HepG2 (cell line): Measurements from ENCODE around the gene LTB4R. TPM values are rescaled to one million over a fixed set of nuclear protein-coding genes. Genes with fewer than 3 reads are reported as not detected.

ENCODE experiments used
- ARID2 ChIP-seq: sonication (generic); formaldehyde crosslinking; IDR thresholded peaks from 2 replicates; pipeline ENCODE4 v1.8.1; 2022; ENCODE audit warnings: mild to moderate bottlenecking, missing genetic modification reagents, borderline replicate concordance
- BHLHE40 ChIP-seq: IDR thresholded peaks from 2 replicates; pipeline ENCODE4 v1.6.1; 2011; ENCODE audit warnings: low read length, improper control_type of control experiment
- FLYWCH1 ChIP-seq: sonication (generic); formaldehyde crosslinking; IDR thresholded peaks from 2 replicates; pipeline ENCODE4 v1.8.1; 2023; ENCODE audit warnings: mild to moderate bottlenecking, missing genetic modification reagents
- KLF16 ChIP-seq, 2 experiments: sonication (generic) in 1 of 2; formaldehyde crosslinking in 1 of 2; IDR thresholded peaks; 2 replicates each; pipeline versions ENCODE4 v1.6.1 to v1.8.0; 2016 to 2023; ENCODE audit warnings: missing genetic modification reagents in 2 of 2, missing compliant biosample characterization in 1 of 2
- SNAI1 ChIP-seq: sonication (generic); formaldehyde crosslinking; IDR thresholded peaks from 2 replicates; pipeline ENCODE4 v1.5.0; 2020; ENCODE audit warnings: mild to moderate bottlenecking, missing genetic modification reagents, borderline replicate concordance
- THYN1 ChIP-seq: sonication (generic); formaldehyde crosslinking; IDR thresholded peaks from 2 replicates; pipeline ENCODE4 v1.8.1; 2023; ENCODE audit warnings: low read depth, mild to moderate bottlenecking, moderate library complexity, missing genetic modification reagents, borderline replicate concordance
- ZNF17 ChIP-seq: sonication (generic); formaldehyde crosslinking; IDR thresholded peaks from 2 replicates; pipeline ENCODE4 v1.5.0; 2020; ENCODE audit warnings: mild to moderate bottlenecking, missing genetic modification reagents
- ZNF317 ChIP-seq: sonication (generic); formaldehyde crosslinking; IDR thresholded peaks from 2 replicates; pipeline ENCODE4 v1.5.0; 2020; ENCODE audit warnings: mild to moderate bottlenecking, missing genetic modification reagents
- ZNF557 ChIP-seq: sonication (generic); formaldehyde crosslinking; IDR thresholded peaks from 2 replicates; pipeline ENCODE4 v1.4.0; 2020; ENCODE audit warnings: missing genetic modification reagents
- ZNF569 ChIP-seq: sonication (generic); formaldehyde crosslinking; IDR thresholded peaks from 2 replicates; pipeline ENCODE4 v1.5.0; 2020; ENCODE audit warnings: mild to moderate bottlenecking, missing genetic modification reagents, moderate library complexity, borderline replicate concordance
- polyA plus RNA-seq, 8 experiments: library from polyadenylated mRNA; depleted of rRNA in 3 of 8; stranded (reverse) in 7 of 8; unstranded in 1 of 8; fragments of >200 nt; fragmentation: Illumina TruSeq in 4 of 8; extraction: Trizol in 4 of 8; gene quantifications; 2 replicates each; pipeline versions ENCODE4 v1.2.1 to v1.2.3, GENCODE V29; 2011 to 2016; ENCODE audit warnings: low read depth in 4 of 8, missing spikeins in 1 of 8, mixed read lengths in 1 of 8; ENCODE audit not compliant: insufficient read depth in 1 of 8
- total RNA-seq, 5 experiments: library from RNA; depleted of rRNA; stranded (reverse); fragments of >200 nt; fragmentation: Illumina TruSeq; extraction: Trizol; gene quantifications; 2 replicates each; pipeline ENCODE4 v1.2.3, GENCODE V29; 2016; ENCODE audit warnings: low read depth in 1 of 5
- TF ChIP-seq, protein P1 (sequence below): sonication (generic); formaldehyde crosslinking; IDR thresholded peaks from 2 replicates; pipeline ENCODE4 v1.4.0; 2020; ENCODE audit warnings: missing genetic modification reagents, mild to moderate bottlenecking, borderline replicate concordance
- TF ChIP-seq, protein P2 (sequence below): sonication (generic); formaldehyde crosslinking; IDR thresholded peaks from 2 replicates; pipeline ENCODE4 v1.4.0; 2020; ENCODE audit warnings: missing genetic modification reagents
- TF ChIP-seq, protein P3 (sequence below): sonication (generic); formaldehyde crosslinking; conservative IDR thresholded peaks from 2 replicates; pipeline ENCODE4 v1.8.1; 2023; ENCODE audit warnings: missing genetic modification reagents
- TF ChIP-seq, protein P4 (sequence below): sonication (generic); formaldehyde crosslinking; IDR thresholded peaks from 2 replicates; pipeline ENCODE4 v1.4.0; 2020; ENCODE audit warnings: mild to moderate bottlenecking, missing genetic modification reagents
- TF ChIP-seq, protein P5 (sequence below): sonication (generic); formaldehyde crosslinking; IDR thresholded peaks from 2 replicates; pipeline ENCODE4 v1.8.1; 2023; ENCODE audit warnings: missing genetic modification reagents, mild to moderate bottlenecking, borderline replicate concordance
- TF ChIP-seq, protein P6 (sequence below): sonication (generic); formaldehyde crosslinking; conservative IDR thresholded peaks from 2 replicates; pipeline ENCODE4 v1.4.0; 2020; ENCODE audit warnings: missing genetic modification reagents

The LTB4R gene
- total and polyA plus RNA-seq, 2 of the 13 experiments (the other 11 are each of a cell fraction or from before 2014, with no cell fraction given) = 3.2 to 8.2 TPM

DNA sequence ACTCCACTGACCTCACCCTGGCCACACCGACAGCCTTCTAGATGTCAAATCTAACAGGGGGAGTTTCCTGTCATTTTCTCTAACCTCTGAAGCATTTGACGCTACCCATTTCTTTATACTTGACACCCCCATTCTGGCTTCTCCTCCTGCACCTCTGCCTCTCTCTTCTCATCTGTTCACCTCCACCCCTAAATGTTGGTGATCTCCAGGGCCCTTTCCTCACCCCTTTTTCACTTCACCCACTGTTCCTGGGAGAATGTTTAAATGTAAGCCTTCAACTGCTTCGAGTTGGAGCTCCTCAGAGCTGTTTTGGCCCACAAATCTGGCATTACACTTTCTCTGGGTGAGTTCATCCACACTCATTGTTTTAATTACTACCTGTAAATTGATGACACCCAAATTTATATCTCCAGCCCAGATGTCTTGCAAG is 39.5 kb upstream of the LTB4R start (continued):
- TF ChIP-seq ZNF17 (peak; percentile 1; the same call in 1 of the 2 replicates), ZNF317 (CRISPR knock-in tag) (peak; percentile 16; the same call in 1 of the 2 replicates), ARID2 (CRISPR knock-in tag) (peak; percentile 57; the same call in 1 of the 2 replicates), ZNF557 (0 out of 2 replicates have a peak, but pooled peaks have one; percentile 13), BHLHE40 (no peak), THYN1 (peak; percentile 16; the same call in 1 of the 2 replicates), FLYWCH1 (CRISPR knock-in tag) (peak; percentile 23; the same call in 1 of the 2 replicates), ZNF569 (CRISPR knock-in tag) (0 out of 2 replicates have a peak, but pooled peaks have one; percentile 19), KLF16 (CRISPR knock-in tag; IDR thresholded peaks at IDR 0.05) (peak in 1 of 2 experiments; percentile 19; a peak in 1 of 4 replicates), SNAI1 (CRISPR knock-in tag) (0 out of 2 replicates have a peak, but pooled peaks have one; percentile 85)
- TF ChIP-seq, protein P1, sequence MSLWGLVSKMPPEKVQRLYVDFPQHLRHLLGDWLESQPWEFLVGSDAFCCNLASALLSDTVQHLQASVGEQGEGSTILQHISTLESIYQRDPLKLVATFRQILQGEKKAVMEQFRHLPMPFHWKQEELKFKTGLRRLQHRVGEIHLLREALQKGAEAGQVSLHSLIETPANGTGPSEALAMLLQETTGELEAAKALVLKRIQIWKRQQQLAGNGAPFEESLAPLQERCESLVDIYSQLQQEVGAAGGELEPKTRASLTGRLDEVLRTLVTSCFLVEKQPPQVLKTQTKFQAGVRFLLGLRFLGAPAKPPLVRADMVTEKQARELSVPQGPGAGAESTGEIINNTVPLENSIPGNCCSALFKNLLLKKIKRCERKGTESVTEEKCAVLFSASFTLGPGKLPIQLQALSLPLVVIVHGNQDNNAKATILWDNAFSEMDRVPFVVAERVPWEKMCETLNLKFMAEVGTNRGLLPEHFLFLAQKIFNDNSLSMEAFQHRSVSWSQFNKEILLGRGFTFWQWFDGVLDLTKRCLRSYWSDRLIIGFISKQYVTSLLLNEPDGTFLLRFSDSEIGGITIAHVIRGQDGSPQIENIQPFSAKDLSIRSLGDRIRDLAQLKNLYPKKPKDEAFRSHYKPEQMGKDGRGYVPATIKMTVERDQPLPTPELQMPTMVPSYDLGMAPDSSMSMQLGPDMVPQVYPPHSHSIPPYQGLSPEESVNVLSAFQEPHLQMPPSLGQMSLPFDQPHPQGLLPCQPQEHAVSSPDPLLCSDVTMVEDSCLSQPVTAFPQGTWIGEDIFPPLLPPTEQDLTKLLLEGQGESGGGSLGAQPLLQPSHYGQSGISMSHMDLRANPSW (CRISPR knock-in tag) = peak; percentile 15; the same call in 1 of the 2 replicates
- TF ChIP-seq, protein P2, sequence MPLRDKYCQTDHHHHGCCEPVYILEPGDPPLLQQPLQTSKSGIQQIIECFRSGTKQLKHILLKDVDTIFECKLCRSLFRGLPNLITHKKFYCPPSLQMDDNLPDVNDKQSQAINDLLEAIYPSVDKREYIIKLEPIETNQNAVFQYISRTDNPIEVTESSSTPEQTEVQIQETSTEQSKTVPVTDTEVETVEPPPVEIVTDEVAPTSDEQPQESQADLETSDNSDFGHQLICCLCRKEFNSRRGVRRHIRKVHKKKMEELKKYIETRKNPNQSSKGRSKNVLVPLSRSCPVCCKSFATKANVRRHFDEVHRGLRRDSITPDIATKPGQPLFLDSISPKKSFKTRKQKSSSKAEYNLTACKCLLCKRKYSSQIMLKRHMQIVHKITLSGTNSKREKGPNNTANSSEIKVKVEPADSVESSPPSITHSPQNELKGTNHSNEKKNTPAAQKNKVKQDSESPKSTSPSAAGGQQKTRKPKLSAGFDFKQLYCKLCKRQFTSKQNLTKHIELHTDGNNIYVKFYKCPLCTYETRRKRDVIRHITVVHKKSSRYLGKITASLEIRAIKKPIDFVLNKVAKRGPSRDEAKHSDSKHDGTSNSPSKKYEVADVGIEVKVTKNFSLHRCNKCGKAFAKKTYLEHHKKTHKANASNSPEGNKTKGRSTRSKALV (CRISPR knock-in tag) = peak; percentile 79; the same call in 1 of the 2 replicates
- TF ChIP-seq, protein P3, sequence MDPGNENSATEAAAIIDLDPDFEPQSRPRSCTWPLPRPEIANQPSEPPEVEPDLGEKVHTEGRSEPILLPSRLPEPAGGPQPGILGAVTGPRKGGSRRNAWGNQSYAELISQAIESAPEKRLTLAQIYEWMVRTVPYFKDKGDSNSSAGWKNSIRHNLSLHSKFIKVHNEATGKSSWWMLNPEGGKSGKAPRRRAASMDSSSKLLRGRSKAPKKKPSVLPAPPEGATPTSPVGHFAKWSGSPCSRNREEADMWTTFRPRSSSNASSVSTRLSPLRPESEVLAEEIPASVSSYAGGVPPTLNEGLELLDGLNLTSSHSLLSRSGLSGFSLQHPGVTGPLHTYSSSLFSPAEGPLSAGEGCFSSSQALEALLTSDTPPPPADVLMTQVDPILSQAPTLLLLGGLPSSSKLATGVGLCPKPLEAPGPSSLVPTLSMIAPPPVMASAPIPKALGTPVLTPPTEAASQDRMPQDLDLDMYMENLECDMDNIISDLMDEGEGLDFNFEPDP (CRISPR knock-in tag) = peak; percentile 97; the same call in 1 of the 2 replicates
- TF ChIP-seq, protein P4, sequence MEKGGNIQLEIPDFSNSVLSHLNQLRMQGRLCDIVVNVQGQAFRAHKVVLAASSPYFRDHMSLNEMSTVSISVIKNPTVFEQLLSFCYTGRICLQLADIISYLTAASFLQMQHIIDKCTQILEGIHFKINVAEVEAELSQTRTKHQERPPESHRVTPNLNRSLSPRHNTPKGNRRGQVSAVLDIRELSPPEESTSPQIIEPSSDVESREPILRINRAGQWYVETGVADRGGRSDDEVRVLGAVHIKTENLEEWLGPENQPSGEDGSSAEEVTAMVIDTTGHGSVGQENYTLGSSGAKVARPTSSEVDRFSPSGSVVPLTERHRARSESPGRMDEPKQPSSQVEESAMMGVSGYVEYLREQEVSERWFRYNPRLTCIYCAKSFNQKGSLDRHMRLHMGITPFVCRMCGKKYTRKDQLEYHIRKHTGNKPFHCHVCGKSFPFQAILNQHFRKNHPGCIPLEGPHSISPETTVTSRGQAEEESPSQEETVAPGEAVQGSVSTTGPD (CRISPR knock-in tag) = 0 out of 2 replicates have a peak, but pooled peaks have one; percentile 67
- TF ChIP-seq, protein P5, sequence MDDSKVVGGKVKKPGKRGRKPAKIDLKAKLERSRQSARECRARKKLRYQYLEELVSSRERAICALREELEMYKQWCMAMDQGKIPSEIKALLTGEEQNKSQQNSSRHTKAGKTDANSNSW (CRISPR knock-in tag) = no peak
- TF ChIP-seq, protein P6, sequence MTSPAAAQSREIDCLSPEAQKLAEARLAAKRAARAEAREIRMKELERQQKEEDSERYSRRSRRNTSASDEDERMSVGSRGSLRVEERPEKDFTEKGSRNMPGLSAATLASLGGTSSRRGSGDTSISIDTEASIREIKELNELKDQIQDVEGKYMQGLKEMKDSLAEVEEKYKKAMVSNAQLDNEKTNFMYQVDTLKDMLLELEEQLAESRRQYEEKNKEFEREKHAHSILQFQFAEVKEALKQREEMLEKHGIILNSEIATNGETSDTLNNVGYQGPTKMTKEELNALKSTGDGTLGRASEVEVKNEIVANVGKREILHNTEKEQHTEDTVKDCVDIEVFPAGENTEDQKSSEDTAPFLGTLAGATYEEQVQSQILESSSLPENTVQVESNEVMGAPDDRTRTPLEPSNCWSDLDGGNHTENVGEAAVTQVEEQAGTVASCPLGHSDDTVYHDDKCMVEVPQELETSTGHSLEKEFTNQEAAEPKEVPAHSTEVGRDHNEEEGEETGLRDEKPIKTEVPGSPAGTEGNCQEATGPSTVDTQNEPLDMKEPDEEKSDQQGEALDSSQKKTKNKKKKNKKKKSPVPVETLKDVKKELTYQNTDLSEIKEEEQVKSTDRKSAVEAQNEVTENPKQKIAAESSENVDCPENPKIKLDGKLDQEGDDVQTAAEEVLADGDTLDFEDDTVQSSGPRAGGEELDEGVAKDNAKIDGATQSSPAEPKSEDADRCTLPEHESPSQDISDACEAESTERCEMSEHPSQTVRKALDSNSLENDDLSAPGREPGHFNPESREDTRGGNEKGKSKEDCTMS (CRISPR knock-in tag) = peak; percentile 80; the same call in 1 of the 2 replicates
